HepG2 (cell line): ENCODE results near the gene MTMR1.

Source experiments
- HCFC1 ChIP-seq: fragments of 150-350 bp; IDR thresholded peaks from 2 replicates; pipeline ENCODE4 v1.6.1; 2014; ENCODE audit warnings: low read depth, low read length
- JUND ChIP-seq: sonication (generic); formaldehyde crosslinking; IDR thresholded peaks from 2 replicates; pipeline ENCODE4 v1.8.0; 2022; ENCODE audit warnings: mild to moderate bottlenecking, missing genetic modification reagents
- MAFK ChIP-seq, 2 experiments: IDR thresholded peaks in 1 of 2; conservative IDR thresholded peaks in 1 of 2; 2 replicates each; pipeline ENCODE4 v1.6.1; 2011; ENCODE audit warnings: improper control_type of control experiment in 2 of 2, low read length in 2 of 2
- NBN ChIP-seq: fragments of 450-650 bp; conservative IDR thresholded peaks from 2 replicates; pipeline ENCODE4 v1.6.1; 2017
- POLR2A ChIP-seq, 2 experiments: IDR thresholded peaks; 2 replicates each; pipeline ENCODE4 v1.6.1; 2011; ENCODE audit warnings: low read depth in 2 of 2, low read length in 2 of 2, mild to moderate bottlenecking in 1 of 2, moderate library complexity in 1 of 2; ENCODE audit not compliant: insufficient read depth in 1 of 2
- SIN3A ChIP-seq: IDR thresholded peaks from 2 replicates; pipeline ENCODE4 v1.6.1; 2011; ENCODE audit warnings: low read depth, mild to moderate bottlenecking, control low read depth, low read length, borderline replicate concordance
- STAT5B ChIP-seq: sonication (generic); formaldehyde crosslinking; IDR thresholded peaks from 2 replicates; pipeline ENCODE4 v1.4.0; 2020; ENCODE audit warnings: missing genetic modification reagents
- TRIM24 ChIP-seq: sonication (generic); formaldehyde crosslinking; IDR thresholded peaks from 2 replicates; pipeline ENCODE4 v1.8.0; 2022; ENCODE audit warnings: mild to moderate bottlenecking, missing genetic modification reagents
- ZFX ChIP-seq: sonication (generic); formaldehyde crosslinking; IDR thresholded peaks from 2 replicates; pipeline ENCODE4 v1.4.0; 2020; ENCODE audit warnings: mild to moderate bottlenecking, low read depth, missing genetic modification reagents, moderate library complexity
- ZNF24 ChIP-seq: fragments of 450-650 bp; IDR thresholded peaks from 2 replicates; pipeline ENCODE4 v1.6.1; 2017; ENCODE audit warnings: antibody characterized with exemption, mild to moderate bottlenecking
- ZSCAN21 ChIP-seq: sonication (generic); formaldehyde crosslinking; IDR thresholded peaks from 2 replicates; pipeline ENCODE4 v1.8.0; 2022; ENCODE audit warnings: mild to moderate bottlenecking, missing genetic modification reagents, moderate library complexity, borderline replicate concordance
- TF ChIP-seq, protein P1 (sequence below): IDR thresholded peaks from 2 replicates; pipeline ENCODE4 v1.6.1; 2012; ENCODE audit warnings: inconsistent platforms
- TF ChIP-seq, protein P2 (sequence below): sonication (generic); formaldehyde crosslinking; IDR thresholded peaks from 2 replicates; pipeline ENCODE4 v1.5.0; 2020; ENCODE audit warnings: missing genetic modification reagents

DNA sequence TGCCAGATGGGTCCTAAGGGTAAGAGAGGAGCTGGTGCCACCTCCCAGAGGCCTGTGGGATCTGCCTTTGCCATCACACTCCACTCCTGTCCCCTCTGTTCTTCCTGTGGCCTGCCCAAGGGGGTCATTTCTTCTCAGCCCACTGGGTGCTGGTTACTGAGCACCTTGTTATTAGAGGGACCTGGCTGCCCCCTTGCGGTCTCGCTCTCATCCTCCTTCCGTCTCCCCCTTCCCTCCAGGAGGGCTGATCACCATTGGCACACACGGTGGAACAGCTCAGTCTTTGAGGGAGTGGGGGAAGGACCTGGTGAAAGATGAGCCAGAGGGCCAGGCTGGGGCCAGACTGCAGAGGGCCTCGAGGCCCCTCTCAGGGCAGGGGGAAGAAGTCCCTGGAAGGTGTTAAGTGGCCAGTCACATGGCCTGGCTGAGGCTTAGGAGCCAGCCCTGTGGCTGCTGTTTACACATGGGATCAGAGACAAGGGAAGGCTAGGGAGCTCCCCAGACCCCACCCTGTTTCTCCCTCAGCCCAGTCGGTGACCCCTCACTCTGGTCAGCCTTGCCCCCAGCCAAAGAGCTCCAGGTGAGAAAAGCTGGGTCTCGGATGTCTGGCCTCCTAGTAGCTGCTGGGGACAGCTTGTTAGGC is 68.1 kb downstream of the MTMR1 start:
- TF ChIP-seq, protein P1, sequence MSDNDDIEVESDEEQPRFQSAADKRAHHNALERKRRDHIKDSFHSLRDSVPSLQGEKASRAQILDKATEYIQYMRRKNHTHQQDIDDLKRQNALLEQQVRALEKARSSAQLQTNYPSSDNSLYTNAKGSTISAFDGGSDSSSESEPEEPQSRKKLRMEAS = no peak
- TF ChIP-seq ZNF24 (no peak), ZSCAN21 (no peak), TRIM24 (no peak), HCFC1 (no peak), MAFK (conservative IDR thresholded peaks at IDR 0.05 in 1 of 2, IDR thresholded peaks at IDR 0.05 in 1 of 2; ENCODE audit: low read length in 2 of 2) (no peak), NBN (no peak), SIN3A (no peak), POLR2A (IDR thresholded peaks at IDR 0.05; ENCODE audit: insufficient read depth in 1 of 2, low read depth in 2 of 2, low read length in 2 of 2) (no peak), ZFX (no peak), JUND (CRISPR knock-in tag) (no peak), STAT5B (CRISPR knock-in tag) (no peak)
- TF ChIP-seq, protein P2, sequence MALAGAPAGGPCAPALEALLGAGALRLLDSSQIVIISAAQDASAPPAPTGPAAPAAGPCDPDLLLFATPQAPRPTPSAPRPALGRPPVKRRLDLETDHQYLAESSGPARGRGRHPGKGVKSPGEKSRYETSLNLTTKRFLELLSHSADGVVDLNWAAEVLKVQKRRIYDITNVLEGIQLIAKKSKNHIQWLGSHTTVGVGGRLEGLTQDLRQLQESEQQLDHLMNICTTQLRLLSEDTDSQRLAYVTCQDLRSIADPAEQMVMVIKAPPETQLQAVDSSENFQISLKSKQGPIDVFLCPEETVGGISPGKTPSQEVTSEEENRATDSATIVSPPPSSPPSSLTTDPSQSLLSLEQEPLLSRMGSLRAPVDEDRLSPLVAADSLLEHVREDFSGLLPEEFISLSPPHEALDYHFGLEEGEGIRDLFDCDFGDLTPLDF = no peak
